Measurements from ENCODE around the gene CASQ2.

Gene CASQ2

DNA sequence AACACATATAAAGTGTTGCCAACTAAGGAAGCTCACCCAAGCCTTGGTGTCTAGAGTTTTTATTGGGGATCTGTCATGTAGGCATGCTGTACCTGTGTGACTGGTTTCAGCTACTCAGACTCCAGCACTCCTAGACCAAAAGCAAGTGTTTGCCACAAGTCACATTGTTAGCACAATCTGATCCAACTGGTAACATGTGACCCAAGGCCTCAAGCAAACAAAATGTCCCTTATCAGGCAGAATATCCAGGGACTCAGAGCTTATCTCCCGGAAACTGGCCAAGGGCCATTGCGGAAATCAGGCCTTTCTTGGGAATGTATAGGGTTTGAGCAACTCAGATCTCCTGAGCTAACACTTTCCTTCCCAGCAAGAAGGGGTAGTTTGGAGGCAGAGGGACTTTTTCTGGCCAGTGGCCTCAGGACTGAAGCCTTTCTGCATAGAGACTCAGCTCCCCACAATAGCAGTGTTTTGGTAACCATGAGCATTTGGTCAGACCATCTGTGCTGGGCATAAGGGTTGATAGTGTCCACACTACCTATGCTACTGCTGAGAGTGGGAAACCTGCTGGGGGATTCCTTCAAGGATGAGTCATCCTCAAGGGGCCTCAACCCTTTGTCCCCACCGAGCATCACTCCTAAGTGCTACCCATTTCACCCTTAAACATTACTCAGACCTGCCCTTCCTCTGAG lies 42.8 kb upstream of the CASQ2 start:
- Histone ChIP-seq H4K8ac (ENCODE audit: low read depth, low read length) (no peak overlapping the region), H3K4me3 (ENCODE audit: low read length in 2 of 2) (no peak overlapping the region), H2BK12ac (ENCODE audit: low read length) (no peak overlapping the region), H4K91ac (ENCODE audit: low read depth, low read length, poor library complexity) (no peak overlapping the region), H3K14ac (ENCODE audit: low read length) (no peak overlapping the region), H3K27ac (replicated peaks; ENCODE audit: low read length) (no peak overlapping the region), H3K36me3 (replicated peaks in 1 of 2; ENCODE audit: control insufficient read depth in 2 of 2, insufficient read depth in 2 of 2, low read length in 2 of 2) (no peaks in the 10 kb centered on the region), H3K79me1 (ENCODE audit: low read depth, low read length) (no peaks in the 10 kb centered on the region), H2AK5ac (ENCODE audit: low read depth, low read length) (no peak overlapping the region), H3K4me2 (ENCODE audit: insufficient read depth, low read length, poor library complexity, severe bottlenecking) (no peak overlapping the region), H3K4ac (ENCODE audit: low read length) (no peak overlapping the region), H3K23ac (ENCODE audit: low read depth, low read length, poor library complexity) (no peak overlapping the region), H3K18ac (ENCODE audit: low read length) (no peak overlapping the region), H2AFZ (ENCODE audit: low read length) (no peak overlapping the region), H2BK120ac (ENCODE audit: low read depth, low read length) (no peak overlapping the region), H3K9me3 (replicated peaks in 1 of 2; ENCODE audit: control insufficient read depth in 2 of 2, insufficient read depth in 1 of 2, low read depth in 1 of 2, low read length in 2 of 2) (no peaks in the 10 kb centered on the region), H3K9ac (ENCODE audit: low read depth, low read length, poor library complexity) (no peak overlapping the region), H2BK5ac (ENCODE audit: low read length) (no peak overlapping the region), H2BK15ac (ENCODE audit: low read length) (no peak overlapping the region), H3K4me1 (ENCODE audit: control insufficient read depth in 2 of 2, insufficient read depth in 1 of 2, low read depth in 1 of 2, low read length in 2 of 2) (no peaks in the 10 kb centered on the region), H3K27me3 (ENCODE audit: control insufficient read depth in 3 of 3, insufficient read depth in 3 of 3, low read depth in 1 of 3, low read length in 3 of 3) (peaks cover 0 to 3% (median 0%) of the 10 kb centered on the region in 3 experiments)
- DNase-seq (ENCODE audit: low spot score), result no peak
- no CpG with 5 or more reads among the region's 3 CpGs for WGBS, 2 donors (ENCODE audit: extremely low coverage in 2 of 2, insufficient read length in 2 of 2, insufficient replicate concordance in 1 of 2)

DNA sequence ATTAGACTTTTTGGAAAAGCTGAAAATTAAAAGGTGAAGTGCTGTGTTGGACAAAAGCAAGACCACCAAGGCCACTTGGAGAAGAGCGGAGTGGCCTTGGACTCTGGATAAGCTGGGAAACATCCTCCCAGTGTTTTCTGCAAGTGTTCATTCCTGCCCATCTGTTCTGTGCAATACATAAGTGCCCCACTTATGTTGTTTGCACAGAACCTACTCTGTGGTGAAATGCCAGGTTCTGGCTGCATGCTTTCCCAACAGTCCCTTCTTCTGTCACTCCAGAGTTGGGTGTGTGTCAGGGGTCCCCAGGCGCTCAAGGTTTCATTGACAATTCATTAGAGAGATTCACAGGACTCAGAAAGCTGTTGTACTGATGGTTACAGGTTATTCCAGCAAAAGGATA lies 42.1 kb upstream of the CASQ2 start:
- no peaks in the 10 kb centered on the region for H3K9me3 ChIP-seq (replicated peaks in 1 of 2; ENCODE audit: control insufficient read depth in 2 of 2, insufficient read depth in 1 of 2, low read depth in 1 of 2, low read length in 2 of 2)
- no peak overlapping the region for H3K27ac ChIP-seq (replicated peaks; ENCODE audit: low read length)
- H3K36me3 ChIP-seq (replicated peaks in 1 of 2; ENCODE audit: control insufficient read depth in 2 of 2, insufficient read depth in 2 of 2, low read length in 2 of 2), result no peaks in the 10 kb centered on the region
- no peak overlapping the region for H3K9ac ChIP-seq (ENCODE audit: low read depth, low read length, poor library complexity)
- no peak for DNase-seq (ENCODE audit: low spot score)
- no peak overlapping the region for H3K14ac ChIP-seq (ENCODE audit: low read length)
- no peak overlapping the region for H2BK5ac ChIP-seq (ENCODE audit: low read length)
- no peak overlapping the region for H2BK12ac ChIP-seq (ENCODE audit: low read length)
- H4K91ac ChIP-seq (ENCODE audit: low read depth, low read length, poor library complexity), result no peak overlapping the region
- H3K4ac ChIP-seq (ENCODE audit: low read length), result no peak overlapping the region
- H2AFZ ChIP-seq (ENCODE audit: low read length), result no peak overlapping the region
- H3K27me3 ChIP-seq (ENCODE audit: control insufficient read depth in 3 of 3, insufficient read depth in 3 of 3, low read depth in 1 of 3, low read length in 3 of 3), result peaks cover 0 to 3% (median 0%) of the 10 kb centered on the region in 3 experiments
- no peaks in the 10 kb centered on the region for H3K4me1 ChIP-seq (ENCODE audit: control insufficient read depth in 2 of 2, insufficient read depth in 1 of 2, low read depth in 1 of 2, low read length in 2 of 2)
- no CpG with 5 or more reads among the region's 2 CpGs for WGBS, 2 donors (ENCODE audit: extremely low coverage in 2 of 2, insufficient read length in 2 of 2, insufficient replicate concordance in 1 of 2)
- H2BK120ac ChIP-seq (ENCODE audit: low read depth, low read length), result no peak overlapping the region
- H3K23ac ChIP-seq (ENCODE audit: low read depth, low read length, poor library complexity), result no peak overlapping the region
- H2AK5ac ChIP-seq (ENCODE audit: low read depth, low read length), result no peak overlapping the region
- no peak overlapping the region for H4K8ac ChIP-seq (ENCODE audit: low read depth, low read length)
- H3K4me2 ChIP-seq (ENCODE audit: insufficient read depth, low read length, poor library complexity, severe bottlenecking), result no peak overlapping the region
- H2BK15ac ChIP-seq (ENCODE audit: low read length), result no peak overlapping the region
- H3K79me1 ChIP-seq (ENCODE audit: low read depth, low read length), result no peaks in the 10 kb centered on the region
- no peak overlapping the region for H3K4me3 ChIP-seq (ENCODE audit: low read length in 2 of 2)
- H3K18ac ChIP-seq (ENCODE audit: low read length), result no peak overlapping the region

DNA sequence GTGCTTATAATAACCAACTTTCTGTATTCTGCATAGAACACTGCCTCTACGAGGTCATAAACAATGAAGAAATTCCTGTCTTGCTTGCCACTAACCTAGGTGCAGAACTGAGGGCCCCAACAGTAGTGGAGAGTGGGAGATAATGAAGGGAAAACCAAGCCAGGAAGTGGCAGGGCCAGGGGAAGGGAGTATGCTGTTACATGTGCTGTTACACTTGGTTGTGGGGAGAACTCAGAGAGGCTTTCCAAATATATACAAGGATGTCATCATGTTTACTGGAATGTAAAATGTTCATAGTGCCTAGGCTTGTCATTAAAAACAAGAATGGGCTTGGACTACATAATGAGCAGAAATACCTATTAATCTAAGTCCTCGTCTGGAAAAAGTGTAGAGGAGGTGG lies 41.3 kb upstream of the CASQ2 start:
- Histone ChIP-seq H3K23ac (ENCODE audit: low read depth, low read length, poor library complexity) (no peak overlapping the region), H2AFZ (ENCODE audit: low read length) (no peak overlapping the region), H3K27ac (replicated peaks; ENCODE audit: low read length) (no peak overlapping the region), H2BK15ac (ENCODE audit: low read length) (no peak overlapping the region), H2AK5ac (ENCODE audit: low read depth, low read length) (no peak overlapping the region), H2BK120ac (ENCODE audit: low read depth, low read length) (no peak overlapping the region), H3K4me1 (ENCODE audit: control insufficient read depth in 2 of 2, insufficient read depth in 1 of 2, low read depth in 1 of 2, low read length in 2 of 2) (no peaks in the 10 kb centered on the region), H3K27me3 (ENCODE audit: control insufficient read depth in 3 of 3, insufficient read depth in 3 of 3, low read depth in 1 of 3, low read length in 3 of 3) (peaks cover 0 to 3% (median 0%) of the 10 kb centered on the region in 3 experiments), H3K36me3 (replicated peaks in 1 of 2; ENCODE audit: control insufficient read depth in 2 of 2, insufficient read depth in 2 of 2, low read length in 2 of 2) (no peaks in the 10 kb centered on the region), H3K14ac (ENCODE audit: low read length) (no peak overlapping the region), H3K4me3 (ENCODE audit: low read length in 2 of 2) (no peak overlapping the region), H3K4ac (ENCODE audit: low read length) (no peak overlapping the region), H2BK5ac (ENCODE audit: low read length) (no peak overlapping the region), H3K18ac (ENCODE audit: low read length) (no peak overlapping the region), H3K79me1 (ENCODE audit: low read depth, low read length) (no peaks in the 10 kb centered on the region), H3K9ac (ENCODE audit: low read depth, low read length, poor library complexity) (no peak overlapping the region), H2BK12ac (ENCODE audit: low read length) (no peak overlapping the region), H3K4me2 (ENCODE audit: insufficient read depth, low read length, poor library complexity, severe bottlenecking) (no peak overlapping the region), H4K8ac (ENCODE audit: low read depth, low read length) (no peak overlapping the region), H4K91ac (ENCODE audit: low read depth, low read length, poor library complexity) (no peak overlapping the region), H3K9me3 (replicated peaks in 1 of 2; ENCODE audit: control insufficient read depth in 2 of 2, insufficient read depth in 1 of 2, low read depth in 1 of 2, low read length in 2 of 2) (no peaks in the 10 kb centered on the region)
- WGBS, 2 donors (ENCODE audit: extremely low coverage in 2 of 2, insufficient read length in 2 of 2, insufficient replicate concordance in 1 of 2), result no CpG with 5 or more reads among the region's 2 CpGs
- no peak for DNase-seq (ENCODE audit: low spot score)

DNA sequence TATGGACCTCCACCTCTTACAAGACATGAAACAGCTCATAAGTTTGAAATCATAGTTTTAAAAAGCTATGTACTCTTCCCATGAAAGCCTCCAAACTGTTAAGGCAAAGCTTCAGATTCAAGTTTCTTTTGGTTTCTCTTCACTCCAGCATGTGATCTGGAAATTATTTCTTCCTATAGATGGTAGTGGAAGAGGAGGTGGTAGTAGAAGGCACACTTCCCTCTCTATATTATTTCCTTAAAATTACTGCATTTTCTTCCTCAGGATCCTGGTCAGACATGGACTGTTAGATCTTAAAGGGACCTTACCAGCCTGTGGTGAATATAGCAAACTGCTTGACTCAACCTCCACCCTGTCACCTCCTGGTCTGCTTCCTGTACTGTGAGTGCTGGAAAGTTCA lies 40.6 kb upstream of the CASQ2 start:
- no peak overlapping the region for H3K4me3 ChIP-seq (ENCODE audit: low read length in 2 of 2)
- no peak overlapping the region for H3K18ac ChIP-seq (ENCODE audit: low read length)
- no peaks in the 10 kb centered on the region for H3K79me1 ChIP-seq (ENCODE audit: low read depth, low read length)
- no peak overlapping the region for H2AK5ac ChIP-seq (ENCODE audit: low read depth, low read length)
- H2BK15ac ChIP-seq (ENCODE audit: low read length), result no peak overlapping the region
- H3K4me1 ChIP-seq (ENCODE audit: control insufficient read depth in 2 of 2, insufficient read depth in 1 of 2, low read depth in 1 of 2, low read length in 2 of 2), result no peaks in the 10 kb centered on the region
- H2BK12ac ChIP-seq (ENCODE audit: low read length), result no peak overlapping the region
- H3K4me2 ChIP-seq (ENCODE audit: insufficient read depth, low read length, poor library complexity, severe bottlenecking), result no peak overlapping the region
- no peaks in the 10 kb centered on the region for H3K36me3 ChIP-seq (replicated peaks in 1 of 2; ENCODE audit: control insufficient read depth in 2 of 2, insufficient read depth in 2 of 2, low read length in 2 of 2)
- no peak overlapping the region for H4K91ac ChIP-seq (ENCODE audit: low read depth, low read length, poor library complexity)
- no peak overlapping the region for H3K4ac ChIP-seq (ENCODE audit: low read length)
- H3K23ac ChIP-seq (ENCODE audit: low read depth, low read length, poor library complexity), result no peak overlapping the region
- H3K27me3 ChIP-seq (ENCODE audit: control insufficient read depth in 3 of 3, insufficient read depth in 3 of 3, low read depth in 1 of 3, low read length in 3 of 3), result peaks cover 0 to 3% (median 0%) of the 10 kb centered on the region in 3 experiments
- H4K8ac ChIP-seq (ENCODE audit: low read depth, low read length), result no peak overlapping the region
- no peak overlapping the region for H3K9ac ChIP-seq (ENCODE audit: low read depth, low read length, poor library complexity)
- no peak for DNase-seq (ENCODE audit: low spot score)
- H3K14ac ChIP-seq (ENCODE audit: low read length), result no peak overlapping the region
- H2AFZ ChIP-seq (ENCODE audit: low read length), result no peak overlapping the region
- H2BK5ac ChIP-seq (ENCODE audit: low read length), result no peak overlapping the region
- H3K9me3 ChIP-seq (replicated peaks in 1 of 2; ENCODE audit: control insufficient read depth in 2 of 2, insufficient read depth in 1 of 2, low read depth in 1 of 2, low read length in 2 of 2), result no peaks in the 10 kb centered on the region
- H3K27ac ChIP-seq (replicated peaks; ENCODE audit: low read length), result no peak overlapping the region
- H2BK120ac ChIP-seq (ENCODE audit: low read depth, low read length), result no peak overlapping the region

Data from neuronal stem cell (in vitro differentiated cells).